ENCODE results near the gene FADS1. TPM values are rescaled to one million over a fixed set of nuclear protein-coding genes. Genes with fewer than 3 reads are reported as not detected.

The FADS1 gene
- total RNA-seq, 1 experiment from 2014 or later = 68.0 TPM

DNA sequence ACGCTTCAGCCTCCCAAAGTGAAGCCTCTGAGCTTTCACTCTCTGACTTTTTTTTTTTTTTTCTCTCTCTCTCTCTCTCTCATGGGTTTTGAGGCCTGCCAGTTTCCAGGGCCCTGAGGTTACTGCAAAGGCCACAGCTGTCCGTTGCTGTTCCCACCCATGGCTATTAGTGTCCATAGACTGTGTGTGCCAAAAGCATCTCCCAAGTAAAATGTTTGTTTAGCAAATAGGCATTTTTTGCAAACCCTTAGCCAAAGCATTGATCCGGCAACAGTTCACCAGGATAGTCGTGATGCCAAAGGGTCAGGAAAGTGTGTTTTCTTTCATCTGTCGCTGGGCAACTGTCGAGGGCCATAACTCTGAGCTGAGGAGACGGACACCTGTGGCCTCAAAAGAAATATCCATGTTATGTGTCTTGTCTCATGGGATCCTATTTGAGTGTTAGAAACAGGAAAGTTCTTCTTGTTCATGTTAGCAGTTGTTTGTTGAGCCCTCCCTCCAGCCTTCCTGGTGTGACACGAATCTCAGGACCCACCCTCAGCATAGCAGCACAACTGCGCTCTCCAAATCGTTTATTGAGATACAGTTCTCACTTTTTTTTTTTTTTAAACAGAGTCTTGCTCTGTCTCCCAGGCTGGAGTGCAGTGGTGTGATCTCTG is 29.7 kb upstream of the FADS1 start:
- DNase-seq (ENCODE audit: low spot score) = no peak

DNA sequence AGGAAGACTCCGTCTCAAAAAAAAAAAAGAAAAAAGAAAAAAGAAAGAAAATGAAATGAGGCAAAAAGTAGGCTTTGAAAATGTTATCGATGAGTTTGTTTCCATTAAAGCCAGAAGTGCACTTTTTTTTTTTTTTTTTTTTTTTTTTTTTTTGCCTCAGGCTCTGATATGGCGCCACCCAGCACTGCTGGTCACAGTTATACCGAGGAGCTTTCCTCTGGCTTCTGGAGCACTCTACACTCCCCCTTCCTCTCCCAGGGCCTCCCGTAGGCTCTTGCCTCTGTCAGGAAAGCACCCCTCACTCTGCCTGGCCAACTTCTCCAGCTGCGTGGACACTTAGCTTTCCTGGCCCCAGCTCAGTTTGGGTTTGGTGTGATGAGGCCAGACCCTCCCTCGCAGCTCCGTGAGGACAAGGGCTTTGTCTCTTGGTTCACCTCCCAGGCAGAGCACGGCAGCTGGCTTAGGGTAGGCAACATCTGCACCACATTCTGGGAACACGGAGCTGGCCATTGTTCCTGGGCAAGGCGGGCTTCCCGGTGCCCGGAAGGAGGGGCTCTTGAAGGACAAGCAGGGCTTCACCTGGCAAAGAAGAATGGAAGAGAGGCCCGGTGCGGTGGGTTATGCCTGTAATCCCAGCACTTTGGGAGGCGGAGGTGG is 28.2 kb upstream of the FADS1 start:
- no peak for DNase-seq (ENCODE audit: low spot score)

DNA sequence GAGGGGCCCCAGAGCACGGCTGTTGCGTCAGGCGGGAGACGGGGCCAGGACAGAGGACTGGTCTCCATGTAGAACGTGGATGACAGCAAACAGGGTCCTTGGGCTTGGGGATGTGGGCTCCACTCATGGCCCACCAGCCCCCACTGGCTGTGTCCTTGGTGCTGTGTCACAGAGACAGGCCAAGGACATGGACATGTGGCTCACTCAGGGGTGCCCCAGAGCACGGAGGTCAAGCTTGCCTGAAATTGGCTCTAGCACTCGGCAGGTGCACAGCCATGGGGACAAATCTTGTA is 25.7 kb upstream of the FADS1 start:
- DNase-seq (ENCODE audit: low spot score) = no peak

DNA sequence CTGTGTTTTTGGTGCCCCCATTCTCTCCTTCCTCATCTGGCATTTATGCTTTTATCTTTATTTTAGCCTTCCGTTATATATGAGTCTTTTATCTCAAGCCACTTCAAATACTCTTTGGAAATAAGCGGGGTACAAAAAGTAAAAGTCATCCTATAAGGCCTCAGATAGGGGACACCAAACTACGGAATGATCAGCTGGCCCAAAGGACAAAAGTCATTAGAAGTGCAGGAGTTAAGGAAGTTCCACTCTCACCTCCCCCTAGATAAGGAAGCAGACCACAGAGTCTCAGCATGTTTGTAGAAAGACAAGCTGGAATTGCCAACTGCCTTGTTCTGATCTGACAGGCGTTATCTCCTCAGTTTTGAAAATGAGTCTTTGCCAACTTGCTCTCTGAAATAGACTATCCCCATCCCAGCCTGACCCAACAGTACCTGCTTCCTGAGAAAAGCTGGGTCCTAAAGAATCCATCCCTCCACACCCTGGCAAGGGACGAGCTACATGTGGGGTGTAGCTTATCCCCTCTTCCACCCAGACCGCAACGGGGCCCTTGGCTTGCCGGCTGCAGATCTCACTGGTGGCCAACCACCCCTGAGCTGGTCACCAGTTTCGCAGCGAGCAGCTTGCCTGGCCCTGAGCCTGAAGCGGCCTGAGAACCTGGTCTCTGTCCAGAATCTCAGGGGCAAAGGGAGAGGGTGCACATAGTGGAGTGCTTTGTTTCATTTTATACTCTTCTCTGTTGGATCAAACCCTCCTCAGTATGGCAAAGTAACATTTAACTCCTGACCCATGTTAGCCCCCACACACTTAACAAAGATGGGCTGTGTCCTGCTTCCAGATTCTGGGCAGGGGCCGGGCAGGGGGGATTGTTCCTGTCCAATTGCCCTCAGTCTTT is 25.1 kb upstream of the FADS1 start:
- DNase-seq (ENCODE audit: low spot score) = no peak

DNA sequence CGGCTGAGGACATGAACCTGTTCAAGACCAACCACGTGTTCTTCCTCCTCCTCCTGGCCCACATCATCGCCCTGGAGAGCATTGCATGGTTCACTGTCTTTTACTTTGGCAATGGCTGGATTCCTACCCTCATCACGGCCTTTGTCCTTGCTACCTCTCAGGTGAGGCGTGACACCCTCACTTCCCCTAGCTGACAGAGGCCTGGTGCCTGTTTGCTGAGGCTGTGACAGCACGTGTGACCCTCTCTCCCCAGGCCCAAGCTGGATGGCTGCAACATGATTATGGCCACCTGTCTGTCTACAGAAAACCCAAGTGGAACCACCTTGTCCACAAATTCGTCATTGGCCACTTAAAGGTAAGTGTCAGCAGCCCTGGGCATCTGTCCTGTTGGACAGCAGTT is 23.6 kb upstream of the FADS1 start:
- no peak for DNase-seq (ENCODE audit: low spot score)

DNA sequence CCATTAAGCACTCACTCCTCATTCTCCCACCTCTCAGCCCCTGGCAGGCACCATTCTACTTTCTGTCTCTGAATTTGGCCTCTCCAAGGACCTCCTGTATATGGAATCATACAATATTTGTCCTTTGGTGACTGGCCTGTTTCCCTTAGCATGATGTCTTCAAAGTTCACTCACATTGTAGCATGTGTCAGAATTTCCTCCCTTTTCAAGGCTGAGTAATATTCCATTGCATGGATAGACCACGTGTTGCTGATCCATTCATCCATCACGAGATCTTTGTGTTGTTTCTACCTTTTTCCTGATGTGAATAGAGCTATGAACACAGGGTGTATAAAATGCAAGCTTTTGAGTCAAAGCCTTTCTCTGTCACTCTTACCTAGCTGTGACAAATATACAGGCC is 22.9 kb upstream of the FADS1 start:
- no peak for DNase-seq (ENCODE audit: low spot score)

DNA sequence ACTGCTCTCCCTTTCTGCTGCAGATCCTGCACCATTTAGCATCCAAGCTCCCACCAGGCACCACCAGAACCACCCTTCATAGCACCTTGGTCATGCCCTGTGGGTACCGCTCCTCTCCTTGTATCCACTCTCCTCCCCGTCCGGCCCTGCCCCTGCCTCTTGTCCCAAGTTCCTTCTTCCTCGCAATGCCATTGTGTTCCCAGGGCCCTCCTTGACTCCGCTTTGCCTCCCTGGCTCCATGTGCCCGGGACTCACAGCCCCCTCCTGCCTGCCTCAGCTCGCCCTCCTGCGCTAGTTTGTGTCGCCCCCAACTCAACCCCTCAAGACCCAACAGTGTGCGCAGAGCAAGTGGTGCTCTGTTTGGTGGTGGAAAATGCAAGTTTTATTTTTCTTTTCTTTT is 22.1 kb upstream of the FADS1 start:
- no peak for DNase-seq (ENCODE audit: low spot score)

DNA sequence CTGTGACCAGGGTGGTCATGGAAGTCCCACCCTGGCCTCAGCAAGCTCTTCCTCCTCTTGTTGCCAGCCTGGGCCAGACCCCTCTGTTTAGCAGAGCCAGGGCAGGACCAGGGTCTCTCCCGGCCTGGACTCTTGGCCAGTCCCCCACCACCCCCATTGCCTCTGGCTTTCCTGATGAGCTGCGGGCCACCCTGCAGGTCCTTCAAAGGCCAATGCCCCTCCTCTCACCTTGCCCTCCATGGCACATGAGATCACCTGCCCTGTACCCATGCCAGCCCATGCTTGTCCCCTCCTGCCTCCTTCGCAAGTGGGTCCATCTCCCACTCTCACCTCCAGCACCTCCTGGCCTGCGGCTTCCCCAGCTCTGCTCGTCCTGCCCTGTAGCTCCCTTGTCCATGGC is 21.7 kb upstream of the FADS1 start:
- DNase-seq (ENCODE audit: low spot score) = no peak

DNA sequence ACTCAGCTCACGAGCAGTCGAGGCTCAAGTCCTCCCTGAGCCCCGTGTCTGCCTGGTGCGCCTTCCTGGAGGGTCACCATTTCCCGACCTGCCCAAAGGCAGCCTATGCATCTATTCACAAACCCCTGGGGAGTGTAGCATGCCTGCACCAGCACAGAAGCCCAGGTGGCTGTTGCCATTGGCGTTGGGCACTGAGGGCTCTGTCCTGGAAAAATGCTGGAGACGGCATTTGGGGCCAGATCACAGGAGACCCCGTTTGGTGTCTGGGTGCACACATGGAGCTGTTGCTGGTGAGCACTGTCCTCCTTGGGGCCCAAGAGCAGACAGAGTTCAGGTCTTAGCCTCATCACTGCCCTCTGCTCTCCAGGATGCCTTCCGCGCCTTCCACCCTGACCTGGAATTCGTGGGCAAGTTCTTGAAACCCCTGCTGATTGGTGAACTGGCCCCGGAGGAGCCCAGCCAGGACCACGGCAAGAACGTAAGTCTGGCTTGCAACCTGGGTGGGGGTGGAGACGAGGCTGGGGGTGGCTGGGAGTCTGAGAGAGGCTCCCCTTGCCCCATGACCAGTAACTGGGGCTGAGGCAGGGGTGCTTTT is 20.7 kb upstream of the FADS1 start:
- no peak for DNase-seq (ENCODE audit: low spot score)

DNA sequence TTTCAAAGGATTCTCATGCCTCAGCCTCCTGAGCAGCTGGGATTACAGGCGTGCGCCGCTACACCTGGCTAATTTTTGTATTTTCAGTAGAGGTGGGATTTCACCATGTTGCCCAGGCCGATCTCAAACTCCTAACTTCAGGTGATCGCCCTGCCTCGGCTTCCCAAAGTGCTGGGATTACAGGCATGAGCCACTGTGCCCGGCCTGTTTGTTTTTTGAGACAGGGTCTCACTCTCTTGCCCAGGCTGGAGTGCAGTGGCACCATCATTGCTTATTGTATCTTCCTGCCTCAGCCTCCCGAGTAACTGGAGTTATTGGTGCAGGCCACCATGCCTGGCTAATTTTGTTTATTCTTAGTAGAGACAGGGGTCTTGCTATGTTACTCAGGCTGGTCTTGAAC is 19.4 kb upstream of the FADS1 start:
- no peak for DNase-seq (ENCODE audit: low spot score)

DNA sequence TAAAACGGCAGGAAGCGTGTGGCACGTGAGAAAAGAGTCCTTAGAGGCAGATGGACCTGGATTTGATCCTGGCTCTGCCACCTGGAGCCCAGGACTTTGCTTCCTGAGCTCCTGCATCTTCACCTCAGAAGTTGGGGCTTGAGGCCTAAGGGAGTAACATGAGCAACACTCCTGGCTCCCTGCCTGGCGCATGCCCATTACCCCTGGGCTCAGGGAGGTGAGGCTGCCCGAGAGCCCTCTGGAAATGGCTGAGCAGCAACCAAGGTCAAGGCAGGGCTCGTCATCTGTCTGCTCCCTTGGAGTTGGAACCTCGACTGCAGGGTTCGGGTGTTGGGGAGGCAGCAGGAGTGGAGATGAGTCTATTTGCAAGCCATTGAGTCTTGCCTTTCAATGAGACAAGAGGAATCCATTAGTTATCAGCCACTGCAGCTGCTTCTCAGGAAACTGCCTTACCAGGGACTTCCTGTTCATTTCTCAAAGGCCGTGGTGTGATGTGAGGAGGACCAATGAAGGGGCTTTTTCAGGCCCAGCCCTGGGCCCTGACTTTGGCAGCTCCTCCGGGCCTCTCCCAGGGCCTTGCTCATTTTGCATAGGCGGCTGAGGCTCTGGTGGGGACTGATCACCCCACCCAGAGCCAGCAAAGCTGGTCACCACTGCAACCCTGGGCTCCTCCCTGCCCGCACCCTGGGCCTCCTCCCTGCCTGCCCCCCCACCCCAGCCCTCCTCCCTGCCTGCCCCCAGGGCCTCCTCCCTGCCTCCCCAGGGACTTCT is 17.7 kb upstream of the FADS1 start:
- peak; percentile 29 for DNase-seq (ENCODE audit: low spot score)

DNA sequence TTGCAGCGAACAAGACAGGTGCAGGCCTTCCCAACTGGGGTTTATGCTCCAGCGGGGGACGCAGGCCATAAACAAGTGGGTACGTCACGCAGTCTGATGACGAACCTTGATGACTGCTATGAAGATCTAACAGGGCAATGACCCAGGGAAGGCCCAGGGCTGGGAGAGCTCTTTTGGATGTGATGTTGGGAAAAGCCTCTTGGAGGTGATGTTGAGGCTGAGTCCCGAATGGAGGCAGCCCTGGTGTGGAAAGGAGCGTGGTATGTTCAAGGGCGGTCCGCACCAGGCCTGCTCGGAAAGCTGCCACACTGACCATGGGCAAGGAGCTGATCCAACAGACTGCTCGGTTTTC is 17.1 kb upstream of the FADS1 start:
- DNase-seq (ENCODE audit: low spot score) = no peak

DNA sequence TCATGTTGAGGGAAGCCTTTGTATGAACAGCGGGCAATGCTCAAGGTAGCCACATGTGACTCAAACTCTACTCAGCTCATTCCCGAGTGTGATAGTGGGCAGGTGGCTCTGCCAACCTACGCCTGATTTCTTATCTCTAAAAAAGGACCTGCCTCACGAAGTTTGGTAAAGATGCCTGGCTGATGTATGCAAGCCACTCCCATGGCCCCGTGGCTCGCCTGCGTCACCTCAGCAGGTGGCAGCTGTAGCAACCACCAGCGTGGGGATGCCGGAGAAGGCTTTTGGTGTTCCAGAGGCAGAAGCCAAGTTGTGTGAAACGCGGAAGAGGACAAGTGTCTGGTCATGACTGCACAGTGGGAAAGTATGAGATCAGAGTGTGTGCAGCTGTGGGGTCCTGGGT is 16.7 kb upstream of the FADS1 start:
- no peak for DNase-seq (ENCODE audit: low spot score)

DNA sequence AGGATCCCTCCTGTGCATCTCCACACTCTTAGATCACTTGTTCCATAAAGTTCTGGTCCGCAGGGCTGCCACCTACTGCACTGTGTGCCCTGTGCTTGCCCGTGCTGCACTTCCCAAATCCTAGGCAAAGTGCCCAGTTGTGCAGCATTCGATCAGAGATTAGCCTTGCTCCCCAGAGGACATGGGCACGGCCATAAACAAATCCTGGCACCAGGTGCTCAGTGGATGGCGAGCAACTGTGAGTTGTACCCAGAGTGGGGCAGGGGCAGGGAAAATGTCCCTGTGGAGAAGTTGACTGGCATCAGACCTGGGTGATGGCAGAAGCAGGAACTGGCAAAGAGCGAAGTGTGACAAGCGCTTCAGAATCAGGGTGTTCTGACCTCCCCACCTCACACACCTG is 16.0 kb upstream of the FADS1 start:
- DNase-seq (ENCODE audit: low spot score) = no peak

DNA sequence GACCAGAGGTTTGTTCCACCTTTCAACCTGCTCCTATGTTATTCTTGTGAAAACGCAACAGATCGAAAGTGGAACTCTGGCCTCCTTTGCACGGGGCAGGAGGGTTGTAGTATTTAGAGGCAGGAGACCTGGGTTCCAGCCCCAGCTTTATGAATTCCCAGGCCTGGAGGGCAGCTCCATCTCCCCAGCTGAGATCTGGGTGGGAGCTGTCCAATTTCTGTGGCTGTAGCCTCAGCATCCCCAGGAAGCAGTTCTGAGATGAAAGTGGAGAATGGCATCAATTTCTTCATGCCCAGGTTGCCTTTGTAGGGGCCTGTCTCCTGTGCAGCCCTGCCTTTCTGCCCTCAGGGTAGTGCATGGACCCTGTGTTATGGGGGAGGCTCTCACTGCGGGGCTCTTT is 15.4 kb upstream of the FADS1 start:
- DNase-seq (ENCODE audit: low spot score) = no peak

DNA sequence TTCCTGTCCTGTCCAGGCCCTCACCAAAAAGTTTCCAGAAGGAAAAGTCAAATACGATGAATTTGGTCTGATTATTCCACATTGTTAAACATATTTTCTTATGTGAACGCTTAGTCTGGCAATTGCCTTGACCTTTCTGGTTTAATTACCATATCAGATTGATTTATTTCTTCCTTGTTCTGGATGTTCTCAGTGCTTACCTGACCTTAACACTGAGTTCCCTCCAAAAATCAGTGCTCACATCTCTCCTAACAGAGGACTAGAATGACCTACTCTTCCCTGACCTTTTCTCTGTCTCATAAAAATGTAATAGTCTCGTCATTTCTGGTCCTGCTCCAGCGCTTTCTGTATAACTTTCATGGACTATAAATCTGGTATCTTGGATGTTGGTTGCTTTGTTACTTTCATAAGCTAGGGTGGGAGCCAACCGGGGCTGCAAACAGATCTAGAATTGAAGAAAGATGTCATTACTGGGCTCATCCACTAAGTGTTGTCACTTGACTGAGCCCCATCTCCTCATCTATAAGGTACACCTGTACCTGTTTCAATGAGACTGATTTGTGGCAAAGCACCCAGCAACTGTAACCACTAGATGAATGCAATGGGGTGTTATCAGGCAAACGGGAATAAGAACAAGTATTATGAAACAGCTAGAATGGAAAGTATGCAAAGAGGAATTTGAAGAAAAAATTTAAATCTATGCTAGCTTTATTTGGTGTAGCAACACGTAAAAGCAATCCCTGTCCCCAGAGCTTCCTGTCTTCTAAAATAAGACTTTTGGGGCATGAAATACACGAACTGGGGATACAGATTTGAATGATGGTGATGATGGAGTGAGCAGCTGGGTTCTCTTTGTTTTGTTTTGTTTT is 13.7 kb upstream of the FADS1 start:
- no peak for DNase-seq (ENCODE audit: low spot score)

DNA sequence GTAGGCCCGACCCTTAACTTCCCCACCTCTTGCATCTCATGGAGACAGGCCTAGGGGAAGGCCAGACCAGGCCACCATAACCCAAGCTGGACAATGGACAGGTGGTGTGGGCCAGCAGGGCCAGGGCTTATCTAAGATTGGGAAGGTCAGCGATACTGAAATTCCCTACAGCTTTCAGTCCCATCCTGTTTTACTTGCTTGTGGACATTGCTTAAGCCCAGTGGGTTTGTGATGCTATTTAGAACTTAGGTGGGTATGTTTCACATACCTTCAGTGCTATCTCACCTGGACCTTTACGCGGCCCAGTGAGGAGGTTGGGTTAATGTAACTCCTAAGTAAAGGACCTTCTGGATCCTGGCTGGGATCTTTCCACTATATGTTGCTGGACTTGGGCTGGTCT is 13.0 kb upstream of the FADS1 start:
- no peak for DNase-seq (ENCODE audit: low spot score)

DNA sequence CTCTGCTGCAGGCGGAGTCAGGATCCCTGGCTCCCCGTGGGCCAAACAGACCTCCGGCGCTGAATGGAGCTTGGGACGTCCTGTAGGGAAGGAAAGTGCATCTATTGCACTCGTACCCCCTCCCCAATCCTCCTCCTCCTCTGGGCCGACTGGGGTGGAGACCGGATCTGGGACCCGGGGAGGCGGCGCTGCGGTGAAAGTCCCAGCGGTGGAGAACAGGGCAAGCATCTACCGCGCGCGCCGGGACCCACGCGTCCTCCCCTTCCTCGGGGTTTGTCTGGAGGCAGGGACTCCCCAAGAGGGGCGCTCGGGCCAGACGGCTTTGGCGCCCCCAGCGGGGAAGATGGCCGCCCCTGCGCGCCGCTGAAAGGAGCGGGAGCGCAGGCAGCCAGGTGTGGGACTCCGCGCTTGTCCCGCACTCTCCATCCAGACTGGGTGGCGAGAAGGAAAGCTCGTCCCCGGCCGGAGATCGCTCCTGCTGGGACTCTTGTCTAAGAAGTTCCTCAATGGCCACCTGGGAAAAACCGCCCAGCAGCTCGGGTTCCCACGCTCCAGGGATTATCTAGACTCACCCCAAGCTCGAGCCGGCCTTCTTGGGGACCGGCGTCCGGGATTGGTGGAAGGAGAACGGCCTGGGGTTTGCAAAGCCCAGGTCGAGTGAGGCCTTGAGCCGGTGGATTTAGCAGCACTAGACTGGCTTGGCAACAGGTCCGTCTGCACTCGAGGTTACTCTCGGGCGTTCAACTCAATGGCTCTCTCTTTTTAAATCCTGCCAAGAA is 12.0 kb upstream of the FADS1 start:
- DNase-seq (ENCODE audit: low spot score) = no peak

DNA sequence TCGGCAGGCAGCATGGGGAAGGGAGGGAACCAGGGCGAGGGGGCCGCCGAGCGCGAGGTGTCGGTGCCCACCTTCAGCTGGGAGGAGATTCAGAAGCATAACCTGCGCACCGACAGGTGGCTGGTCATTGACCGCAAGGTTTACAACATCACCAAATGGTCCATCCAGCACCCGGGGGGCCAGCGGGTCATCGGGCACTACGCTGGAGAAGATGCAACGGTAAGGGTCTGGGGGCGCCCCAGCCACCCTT is 11.5 kb upstream of the FADS1 start:
- no peak for DNase-seq (ENCODE audit: low spot score)

DNA sequence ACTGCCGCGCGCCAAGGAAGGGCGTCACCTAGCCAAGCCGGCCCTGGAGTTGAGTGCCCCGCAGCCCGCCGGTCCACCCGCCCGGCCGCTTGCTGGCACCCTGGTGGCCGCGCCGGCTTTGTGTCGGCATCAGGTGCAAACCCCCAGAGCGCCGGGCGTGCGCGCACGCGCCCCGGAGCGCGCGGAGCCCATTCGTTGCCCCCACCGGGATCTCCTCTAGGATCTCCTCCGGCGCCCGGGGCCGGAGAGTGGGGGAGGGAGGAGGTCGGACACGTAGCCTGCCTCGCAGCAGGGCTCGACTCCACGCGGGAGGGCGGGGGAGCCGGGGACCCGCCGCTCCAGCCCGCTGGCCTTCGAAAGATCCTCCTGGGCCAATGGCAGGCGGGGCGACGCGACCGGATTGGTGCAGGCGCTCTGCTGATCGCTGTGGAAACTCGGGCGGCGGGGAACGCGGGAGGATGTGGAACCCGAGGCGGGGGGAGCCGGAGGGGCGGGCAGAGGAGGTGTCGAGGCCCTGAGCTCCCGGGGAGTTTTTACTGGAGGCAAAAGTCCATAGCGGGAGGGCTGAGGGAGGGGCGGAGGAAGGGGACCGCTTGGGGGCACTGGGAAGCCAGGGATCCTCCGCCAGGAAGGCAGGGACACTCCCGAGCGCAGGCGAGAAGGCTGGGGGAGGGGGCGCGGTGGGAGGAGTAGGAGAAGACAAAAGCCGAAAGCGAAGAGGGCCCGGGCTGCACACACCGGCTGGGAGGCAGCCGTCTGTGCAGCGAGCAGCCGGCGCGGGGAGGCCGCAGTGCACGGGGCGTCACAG is 11.0 kb upstream of the FADS1 start, which contains the start of gene FADS2:
Gene FADS2, plus strand, starts transcription at position 730 of the 808 bp plus-strand sequence. CDS start 91 bp downstream, outside the sequence.
- DNase-seq (ENCODE audit: low spot score) = peak; percentile 39

All from H4 (cell line).